Measurements from ENCODE around the gene CACNA2D2.

DNA sequence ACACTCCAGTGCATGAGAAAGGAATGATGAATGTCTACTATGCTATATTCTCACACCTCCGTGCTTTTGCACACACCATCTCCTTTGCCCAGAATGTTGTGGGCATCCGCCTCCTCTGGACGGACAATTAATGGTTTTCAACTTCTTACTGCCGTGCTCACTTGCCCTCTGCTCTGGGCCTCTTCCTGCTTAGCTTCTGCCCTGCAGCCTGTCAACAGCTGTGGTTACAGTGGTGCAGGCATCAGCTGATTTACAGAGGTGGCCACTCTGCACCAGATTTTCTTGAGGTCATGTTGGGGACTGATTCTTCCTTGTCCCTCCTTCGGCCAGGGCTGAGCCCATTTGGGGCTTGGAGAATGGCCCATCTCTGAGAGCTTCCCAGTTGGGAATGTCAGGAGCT is 87.6 kb downstream of the CACNA2D2 start:
- TF ChIP-seq, protein P1, sequence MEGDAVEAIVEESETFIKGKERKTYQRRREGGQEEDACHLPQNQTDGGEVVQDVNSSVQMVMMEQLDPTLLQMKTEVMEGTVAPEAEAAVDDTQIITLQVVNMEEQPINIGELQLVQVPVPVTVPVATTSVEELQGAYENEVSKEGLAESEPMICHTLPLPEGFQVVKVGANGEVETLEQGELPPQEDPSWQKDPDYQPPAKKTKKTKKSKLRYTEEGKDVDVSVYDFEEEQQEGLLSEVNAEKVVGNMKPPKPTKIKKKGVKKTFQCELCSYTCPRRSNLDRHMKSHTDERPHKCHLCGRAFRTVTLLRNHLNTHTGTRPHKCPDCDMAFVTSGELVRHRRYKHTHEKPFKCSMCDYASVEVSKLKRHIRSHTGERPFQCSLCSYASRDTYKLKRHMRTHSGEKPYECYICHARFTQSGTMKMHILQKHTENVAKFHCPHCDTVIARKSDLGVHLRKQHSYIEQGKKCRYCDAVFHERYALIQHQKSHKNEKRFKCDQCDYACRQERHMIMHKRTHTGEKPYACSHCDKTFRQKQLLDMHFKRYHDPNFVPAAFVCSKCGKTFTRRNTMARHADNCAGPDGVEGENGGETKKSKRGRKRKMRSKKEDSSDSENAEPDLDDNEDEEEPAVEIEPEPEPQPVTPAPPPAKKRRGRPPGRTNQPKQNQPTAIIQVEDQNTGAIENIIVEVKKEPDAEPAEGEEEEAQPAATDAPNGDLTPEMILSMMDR (IDR thresholded peaks at IDR 0.05; ENCODE audit: insufficient read depth, low read length, poor library complexity, severe bottlenecking): no peak
- TF ChIP-seq EZH2phosphoT487 (conservative IDR thresholded peaks at IDR 0.05; ENCODE audit: low read length): no peak

Measured in SU-DHL-6 (cell line).